HepG2 (cell line): ENCODE data around the gene AHSG. TPM values are rescaled to one million over a fixed set of nuclear protein-coding genes. Genes with fewer than 3 reads are reported as not detected.

Experiments used
- BRCA1 ChIP-seq: sonication (generic); formaldehyde crosslinking; IDR thresholded peaks from 2 replicates; pipeline ENCODE4 v1.4.0; 2020; ENCODE audit warnings: missing genetic modification reagents
- CSRNP2 ChIP-seq: sonication (generic); formaldehyde crosslinking; conservative IDR thresholded peaks from 2 replicates; pipeline ENCODE4 v1.8.0; 2022; ENCODE audit warnings: low read depth, missing genetic modification reagents
- HMGXB4 ChIP-seq, 2 experiments: sonication (generic) in 1 of 2; formaldehyde crosslinking in 1 of 2; IDR thresholded peaks; 2 replicates each; pipeline versions ENCODE4 v1.4.0 to v1.6.1; 2018 to 2020; ENCODE audit warnings: missing genetic modification reagents in 2 of 2, borderline replicate concordance in 1 of 2, low read depth in 1 of 2, mild to moderate bottlenecking in 1 of 2, missing biosample characterization in 1 of 2
- IRX3 ChIP-seq: sonication (generic); formaldehyde crosslinking; IDR thresholded peaks from 2 replicates; pipeline ENCODE4 v1.8.1; 2023; ENCODE audit warnings: mild to moderate bottlenecking, low read depth, missing genetic modification reagents, borderline replicate concordance
- MEF2D ChIP-seq: sonication (generic); formaldehyde crosslinking; IDR thresholded peaks from 2 replicates; pipeline ENCODE4 v1.5.1; 2020; ENCODE audit warnings: mild to moderate bottlenecking, missing genetic modification reagents
- NCOA5 ChIP-seq: sonication (generic); formaldehyde crosslinking; IDR thresholded peaks from 2 replicates; pipeline ENCODE4 v1.4.0; 2020; ENCODE audit warnings: missing genetic modification reagents
- NFE2L1 ChIP-seq: sonication (generic); formaldehyde crosslinking; IDR thresholded peaks from 2 replicates; pipeline ENCODE4 v1.4.0; 2020; ENCODE audit warnings: missing genetic modification reagents, mild to moderate bottlenecking, borderline replicate concordance
- PAXIP1 ChIP-seq: sonication (generic); formaldehyde crosslinking; conservative IDR thresholded peaks from 2 replicates; pipeline ENCODE4 v1.4.0; 2020; ENCODE audit warnings: mild to moderate bottlenecking, missing genetic modification reagents, moderate library complexity
- RCOR2 ChIP-seq: IDR thresholded peaks from 2 replicates; pipeline ENCODE4 v1.6.1; 2016; ENCODE audit warnings: missing biosample characterization, missing genetic modification reagents
- SIN3B ChIP-seq: fragments of 150-350 bp; IDR thresholded peaks from 2 replicates; pipeline ENCODE4 v1.6.1; 2014; ENCODE audit warnings: low read length
- TRAFD1 ChIP-seq: sonication (generic); formaldehyde crosslinking; IDR thresholded peaks from 2 replicates; pipeline ENCODE4 v1.5.1; 2020; ENCODE audit warnings: missing genetic modification reagents, mild to moderate bottlenecking, borderline replicate concordance
- ZFP36L2 ChIP-seq: sonication (generic); formaldehyde crosslinking; IDR thresholded peaks from 2 replicates; pipeline ENCODE4 v1.4.0; 2020; ENCODE audit warnings: missing genetic modification reagents
- ZNF101 ChIP-seq: sonication (generic); formaldehyde crosslinking; IDR thresholded peaks from 2 replicates; pipeline ENCODE4 v1.4.0; 2020; ENCODE audit warnings: mild to moderate bottlenecking, low read depth, missing genetic modification reagents, borderline replicate concordance
- ZNF20 ChIP-seq: sonication (generic); formaldehyde crosslinking; IDR thresholded peaks from 2 replicates; pipeline ENCODE4 v1.4.0; 2020; ENCODE audit warnings: mild to moderate bottlenecking, moderate library complexity, missing genetic modification reagents
- ZNF3 ChIP-seq: IDR thresholded peaks from 2 replicates; pipeline ENCODE4 v1.7.0; 2017; ENCODE audit warnings: inconsistent platforms
- ZNF326 ChIP-seq: sonication (generic); formaldehyde crosslinking; IDR thresholded peaks from 2 replicates; pipeline ENCODE4 v1.4.0; 2020; ENCODE audit warnings: missing genetic modification reagents, borderline replicate concordance
- ZNF331 ChIP-seq: sonication (generic); formaldehyde crosslinking; IDR thresholded peaks from 2 replicates; pipeline ENCODE4 v1.4.0; 2020; ENCODE audit warnings: missing genetic modification reagents
- ZNF350 ChIP-seq: sonication (generic); formaldehyde crosslinking; IDR thresholded peaks from 2 replicates; pipeline ENCODE4 v1.4.0; 2020; ENCODE audit warnings: mild to moderate bottlenecking, low read depth, missing genetic modification reagents, borderline replicate concordance
- ZNF589 ChIP-seq: sonication (generic); formaldehyde crosslinking; conservative IDR thresholded peaks from 2 replicates; pipeline ENCODE4 v1.8.0; 2022; ENCODE audit warnings: mild to moderate bottlenecking, moderate library complexity, missing genetic modification reagents
- polyA plus RNA-seq, 8 experiments: library from polyadenylated mRNA; depleted of rRNA in 3 of 8; stranded (reverse) in 7 of 8; unstranded in 1 of 8; fragments of >200 nt; fragmentation: Illumina TruSeq in 4 of 8; extraction: Trizol in 4 of 8; gene quantifications; 2 replicates each; pipeline versions ENCODE4 v1.2.1 to v1.2.3, GENCODE V29; 2011 to 2016; ENCODE audit warnings: low read depth in 4 of 8, missing spikeins in 1 of 8, mixed read lengths in 1 of 8; ENCODE audit not compliant: insufficient read depth in 1 of 8
- total RNA-seq, 5 experiments: library from RNA; depleted of rRNA; stranded (reverse); fragments of >200 nt; fragmentation: Illumina TruSeq; extraction: Trizol; gene quantifications; 2 replicates each; pipeline ENCODE4 v1.2.3, GENCODE V29; 2016; ENCODE audit warnings: low read depth in 1 of 5

Gene AHSG
- total and polyA plus RNA-seq, 2 of the 13 experiments (the other 11 are each of a cell fraction or from before 2014, with no cell fraction given): 2,043 to 19,152 TPM

GRCh38 chr3:186614597-186615483 is 2.0 kb downstream of the AHSG start (continued):
- TF ChIP-seq TRAFD1 (CRISPR knock-in tag) (no peak), BRCA1 (CRISPR knock-in tag) (no peak), ZNF589 (CRISPR knock-in tag) (0 out of 2 replicates have a peak, but pooled peaks have one; percentile 55), IRX3 (CRISPR knock-in tag) (peak; percentile 78; the same call in 1 of the 2 replicates), SIN3B (no peak), NCOA5 (CRISPR knock-in tag) (0 out of 2 replicates have a peak, but pooled peaks have one; percentile 6), HMGXB4 (CRISPR knock-in tag; IDR thresholded peaks at IDR 0.05; ENCODE audit: borderline replicate concordance in 1 of 2, low read depth in 1 of 2) (peak; percentile 71 to 84; a peak in 3 of 4 replicates), NFE2L1 (CRISPR knock-in tag) (no peak), ZNF101 (CRISPR knock-in tag) (no peak), ZNF326 (no peak), MEF2D (CRISPR knock-in tag) (peak; percentile 35; the same call in 1 of the 2 replicates), ZFP36L2 (CRISPR knock-in tag) (peak; percentile 27; the same call in 1 of the 2 replicates), RCOR2 (CRISPR knock-in tag) (0 out of 2 replicates have a peak, but pooled peaks have one; percentile 11), ZNF350 (CRISPR knock-in tag) (no peak), ZNF20 (CRISPR knock-in tag) (0 out of 2 replicates have a peak, but pooled peaks have one; percentile 58), CSRNP2 (CRISPR knock-in tag) (peak; percentile 72; the same call in 1 of the 2 replicates), PAXIP1 (peak; percentile 39), ZNF331 (CRISPR knock-in tag) (no peak; the same call in 1 of the 2 replicates), ZNF3 (CRISPR knock-in tag) (no peak)
